H1 (cell line): Measurements from ENCODE around the gene GALNT2. TPM values are rescaled to one million over a fixed set of nuclear protein-coding genes. Genes with fewer than 3 reads are reported as not detected.

ENCODE experiments used
- CTCF ChIA-PET: fragments of 300-600 bp; sonication (Branson Sonifier 250); formaldehyde crosslinking; loops from one replicate; lab custom pipeline; 2021; ENCODE audit not compliant: partially characterized antibody; lab: Charles Lee
- POLR2A ChIA-PET: fragments of 300-600 bp; sonication (Branson Sonifier 250); formaldehyde crosslinking; loops from one replicate; lab custom pipeline; 2021; ENCODE audit warnings: inconsistent platforms; ENCODE audit not compliant: partially characterized antibody; lab: Charles Lee
- DNase-seq, 2 experiments: peaks; one replicate each; pipeline versions ENCODE4 v3.0.0 to v3.0.0-alpha.2; 2010 to 2022; ENCODE audit warnings: low spot score in 2 of 2, low read depth in 1 of 2, mixed read lengths in 1 of 2
- FAIRE-seq: peaks from 2 replicates; lab custom pipeline; 2011; peaks lifted over from hg19 to GRCh38; lab: Jason Lieb, UNC
- H2AFZ ChIP-seq: 2 replicates; pipeline ENCODE4 v1.8.1; 2012; ENCODE audit warnings: low read length, inconsistent platforms
- H2AK5ac ChIP-seq: 2 replicates; pipeline ENCODE4 v1.6.1; 2013; ENCODE audit warnings: low read depth, low read length
- H2BK120ac ChIP-seq: replicated peaks from 2 replicates; pipeline ENCODE3; 2013; ENCODE audit warnings: low read depth, low read length, inconsistent platforms
- H2BK12ac ChIP-seq: 2 replicates; pipeline ENCODE4 v1.6.1; 2013; ENCODE audit warnings: low read depth, low read length
- H2BK15ac ChIP-seq: 2 replicates; pipeline ENCODE4 v1.6.1; 2013; ENCODE audit warnings: low read length
- H2BK20ac ChIP-seq: 2 replicates; pipeline ENCODE4 v1.6.1; 2013; ENCODE audit warnings: low read length
- H2BK5ac ChIP-seq: 2 replicates; pipeline ENCODE4 v1.6.1; 2013; ENCODE audit warnings: low read depth, low read length
- H3K14ac ChIP-seq: 2 replicates; pipeline ENCODE4 v1.6.1; 2013; ENCODE audit warnings: inconsistent platforms; ENCODE audit not compliant: insufficient read length
- H3K18ac ChIP-seq: 2 replicates; pipeline ENCODE4 v1.6.1; 2013; ENCODE audit warnings: low read length; ENCODE audit errors: extremely low read depth
- H3K23ac ChIP-seq: 2 replicates; pipeline ENCODE4 v1.6.1; 2013; ENCODE audit warnings: inconsistent platforms; ENCODE audit not compliant: insufficient read length
- H3K23me2 ChIP-seq: 2 replicates; pipeline ENCODE4 v1.6.1; 2013; ENCODE audit warnings: low read depth, low read length
- H3K27ac ChIP-seq: 2 replicates; pipeline ENCODE4 v1.6.1; 2011; ENCODE audit warnings: low read depth, low read length, inconsistent platforms
- H3K27me3 ChIP-seq, 4 experiments: replicated peaks in 1 of 4; 1 replicate in 1 of 4; 2 replicates in 3 of 4; pipeline versions ENCODE4 v1.6.1 to v1.8.1; 2011 to 2013; ENCODE audit warnings: low read length in 3 of 4, mild to moderate bottlenecking in 3 of 4, inconsistent platforms in 2 of 4, mixed read lengths in 2 of 4, moderate library complexity in 1 of 4; ENCODE audit not compliant: control insufficient read depth in 3 of 4, insufficient read depth in 3 of 4; ENCODE audit errors: extremely low read depth in 1 of 4
- H3K36me3 ChIP-seq, 4 experiments: 2 replicates each; pipeline versions ENCODE4 v1.6.1 to v1.8.1; 2011 to 2013; ENCODE audit warnings: mild to moderate bottlenecking in 4 of 4, low read length in 3 of 4, moderate library complexity in 2 of 4, control low read depth in 1 of 4, inconsistent platforms in 1 of 4; ENCODE audit not compliant: insufficient read depth in 4 of 4, control insufficient read depth in 2 of 4
- H3K4ac ChIP-seq: replicated peaks from 2 replicates; pipeline ENCODE3; 2013; ENCODE audit warnings: low read length, low read depth, mixed read lengths, inconsistent platforms; ENCODE audit not compliant: insufficient read length
- H3K4me1 ChIP-seq, 4 experiments: replicated peaks in 1 of 4; 1 replicate in 1 of 4; 2 replicates in 3 of 4; pipeline versions ENCODE4 v1.6.1 to v1.8.1; 2011 to 2013; ENCODE audit warnings: low read length in 3 of 4, inconsistent platforms in 2 of 4, mixed read lengths in 1 of 4; ENCODE audit not compliant: insufficient read depth in 4 of 4, control insufficient read depth in 3 of 4
- H3K4me2 ChIP-seq, 2 experiments: 2 replicates each; pipeline versions ENCODE4 v1.6.1 to v1.8.1; 2011 to 2013; ENCODE audit warnings: low read depth in 2 of 2, low read length in 2 of 2, control low read depth in 1 of 2, inconsistent platforms in 1 of 2, mild to moderate bottlenecking in 1 of 2; ENCODE audit not compliant: insufficient read depth in 1 of 2
- H3K4me3 ChIP-seq, 4 experiments: fragments of 200-600, 300-600 bp in 1 of 4; sonication (generic), shearing (Covaris generic), sonication (Bioruptor Twin) in 1 of 4; 2 replicates each; pipeline versions ENCODE4 v1.5.1 to v1.8.1; 2011 to 2016; ENCODE audit warnings: low read length in 4 of 4, low read depth in 3 of 4, control low read depth in 2 of 4, inconsistent platforms in 2 of 4, mild to moderate bottlenecking in 2 of 4, mixed read lengths in 1 of 4, moderate library complexity in 1 of 4; ENCODE audit not compliant: insufficient read depth in 2 of 4; ENCODE audit errors: extremely low read depth in 1 of 4
- H3K56ac ChIP-seq: replicated peaks from 2 replicates; pipeline ENCODE3; 2013; ENCODE audit warnings: low read depth, mild to moderate bottlenecking, mixed read lengths, low read length, inconsistent platforms; ENCODE audit not compliant: insufficient read length
- H3K79me1 ChIP-seq: 2 replicates; pipeline ENCODE4 v1.6.1; 2013; ENCODE audit warnings: low read depth, low read length, control low read depth
- H3K79me2 ChIP-seq, 2 experiments: 2 replicates each; pipeline versions ENCODE4 v1.6.1 to v1.8.1; 2012 to 2013; ENCODE audit warnings: low read length in 2 of 2, mild to moderate bottlenecking in 2 of 2, inconsistent platforms in 1 of 2; ENCODE audit not compliant: insufficient read depth in 2 of 2, control insufficient read depth in 1 of 2
- H3K9ac ChIP-seq, 4 experiments: replicated peaks in 1 of 4; 1 replicate in 1 of 4; 2 replicates in 3 of 4; pipeline versions ENCODE4 v1.6.1 to v1.8.1; 2011 to 2013; ENCODE audit warnings: low read depth in 3 of 4, low read length in 3 of 4, control low read depth in 2 of 4, mild to moderate bottlenecking in 2 of 4, moderate library complexity in 2 of 4, inconsistent platforms in 1 of 4; ENCODE audit errors: extremely low read depth in 1 of 4
- H3K9me3 ChIP-seq, 2 experiments: 2 replicates each; pipeline versions ENCODE4 v1.6.1 to v1.8.1; 2012 to 2013; ENCODE audit warnings: mild to moderate bottlenecking in 2 of 2, moderate library complexity in 2 of 2, control low read depth in 1 of 2, inconsistent platforms in 1 of 2, low read depth in 1 of 2, low read length in 1 of 2, mixed read lengths in 1 of 2; ENCODE audit not compliant: insufficient read depth in 2 of 2
- H4K20me1 ChIP-seq, 2 experiments: replicated peaks in 1 of 2; 2 replicates each; pipeline versions ENCODE3 to v1.8.1; 2011 to 2013; ENCODE audit warnings: inconsistent platforms in 2 of 2, low read length in 2 of 2, mild to moderate bottlenecking in 1 of 2; ENCODE audit not compliant: insufficient read depth in 2 of 2, control insufficient read depth in 1 of 2
- H4K5ac ChIP-seq: 2 replicates; pipeline ENCODE4 v1.6.1; 2013; ENCODE audit warnings: low read length, low read depth, mixed read lengths, inconsistent platforms; ENCODE audit not compliant: insufficient read length
- H4K8ac ChIP-seq: 2 replicates; pipeline ENCODE4 v1.8.0; 2013; ENCODE audit warnings: mild to moderate bottlenecking, moderate library complexity, low read length, inconsistent platforms; ENCODE audit not compliant: insufficient read depth; ENCODE audit errors: extremely low read depth
- H4K91ac ChIP-seq: replicated peaks from 2 replicates; pipeline ENCODE3; 2013; ENCODE audit warnings: low read length, mixed read lengths, inconsistent platforms; ENCODE audit not compliant: insufficient read length
- ASH2L ChIP-seq: fragments of 200-600, 300-600 bp; sonication (generic); IDR thresholded peaks from one replicate; pipeline ENCODE4 v1.7.1; 2017; ENCODE audit warnings: low read length
- CEBPB ChIP-seq: IDR thresholded peaks from 2 replicates; pipeline ENCODE4 v1.6.1; 2012; ENCODE audit warnings: low read depth, low read length
- CHD1 ChIP-seq: IDR thresholded peaks from 2 replicates; pipeline ENCODE4 v1.6.1; 2012; ENCODE audit warnings: low read depth, low read length, improper control_type of control experiment
- EGR1 ChIP-seq: IDR thresholded peaks from 2 replicates; pipeline ENCODE4 v1.6.1; 2011; ENCODE audit warnings: low read depth, low read length, borderline replicate concordance
- FOSL1 ChIP-seq: IDR thresholded peaks from 2 replicates; pipeline ENCODE4 v1.6.1; 2011; ENCODE audit warnings: mild to moderate bottlenecking, low read depth, low read length, moderate library complexity; ENCODE audit not compliant: insufficient read depth
- JUND ChIP-seq: IDR thresholded peaks from 2 replicates; pipeline ENCODE4 v1.6.1; 2011; ENCODE audit warnings: mild to moderate bottlenecking, improper control_type of control experiment, low read length
- RBBP5 ChIP-seq: IDR thresholded peaks from 2 replicates; pipeline ENCODE4 v1.7.1; 2012; ENCODE audit warnings: low read depth, mild to moderate bottlenecking, inconsistent platforms, low read length, moderate library complexity, borderline replicate concordance
- TAF1 ChIP-seq: IDR thresholded peaks from 2 replicates; pipeline ENCODE4 v1.6.1; 2011; ENCODE audit warnings: mild to moderate bottlenecking, low read depth, low read length
- YY1 ChIP-seq: IDR thresholded peaks from 2 replicates; pipeline ENCODE4 v1.6.1; 2011; ENCODE audit warnings: low read depth, mild to moderate bottlenecking, low read length
- WGBS, 2 experiments: shearing (Covaris generic) in 1 of 2; methylation state at CpG; one replicate each; pipeline versions ENCODE4 v1.1.6 to v1.1.7; 2013 to 2015; ENCODE audit warnings: low lambda C conversion rate in 2 of 2, mixed read lengths in 2 of 2, inconsistent platforms in 1 of 2, low coverage in 1 of 2, missing lambda C conversion rate in 1 of 2; ENCODE audit not compliant: insufficient replicate concordance in 2 of 2, insufficient coverage in 1 of 2, insufficient read length in 1 of 2; ENCODE audit errors: extremely low coverage in 1 of 2, missing lambda C conversion rate in 1 of 2; 5-methylcytosine and 5-hydroxymethylcytosine counted together
- polyA plus RNA-seq, 7 experiments: library from polyadenylated mRNA; depleted of rRNA in 3 of 7; stranded (reverse) in 5 of 7; unstranded in 2 of 7; fragments of >200 nt in 5 of 7; fragments of 200-250 nt in 2 of 7; gene quantifications; 1 replicate in 5 of 7; 2 replicates in 1 of 7; 4 replicates in 1 of 7; pipeline versions ENCODE4 v1.2.1 to v1.2.3, GENCODE V29; 2011 to 2013; ENCODE audit warnings: missing spikeins in 2 of 7, mixed read lengths in 2 of 7
- total RNA-seq: library from RNA; stranded (reverse); fragmentation: NEBNext Ultra II Directional; extraction: Animal tissue kit (Norgen Biotek cat#: 25700); gene quantifications from 2 replicates; pipeline ENCODE4 v1.2.1, GENCODE V29; 2021

Gene GALNT2
- total and polyA plus RNA-seq, 2 of the 8 experiments (the other 6 are each of a cell fraction or from before 2014, with no cell fraction given) = 34.5 to 75.3 TPM

- no peak overlapping the region for H4K91ac ChIP-seq
- no peaks in the 10 kb centered on the region for H3K9me3 ChIP-seq
- H3K56ac ChIP-seq = no peak overlapping the region
- 0 out of 2 replicates have a peak, but pooled peaks cover 2% of the 10 kb centered on the region for H3K23me2 ChIP-seq
- no peak overlapping the region for H2AK5ac ChIP-seq
- H3K4me2 ChIP-seq = no peak overlapping the region
- FAIRE-seq = no peak
- ChIA-PET CTCF (interaction anchor here (1.0 to 1.2 kb wide), 3 partner anchors 21 to 480 kb away, joined by 3 to 6 read pairs (median 3); no protein-coding TSS in a partner anchor), POLR2A (no interaction called here)
- no peak overlapping the region for H2AFZ ChIP-seq
- H2BK20ac ChIP-seq = no peak overlapping the region
- H2BK5ac ChIP-seq = no peak overlapping the region
- H3K18ac ChIP-seq = no peak overlapping the region
- peaks cover 0 to 71% of the 10 kb centered on the region in 2 experiments; a peak in 2 of 4 replicates for H3K79me2 ChIP-seq
- DNase-seq = no peak
- no peak overlapping the region for H4K5ac ChIP-seq
- H3K27me3 ChIP-seq = no peaks in the 10 kb centered on the region
- no peak overlapping the region for H4K8ac ChIP-seq
- no peak overlapping the region for H2BK120ac ChIP-seq
- peaks cover 1 to 13% of the 10 kb centered on the region in 2 experiments for H4K20me1 ChIP-seq
- no peak overlapping the region for H3K23ac ChIP-seq
- H3K14ac ChIP-seq = no peak overlapping the region
- H3K4me3 ChIP-seq = no peak overlapping the region
- peaks cover 0 to 18% (median 11%) of the 10 kb centered on the region in 4 experiments; a peak in 4 of 7 replicates for H3K4me1 ChIP-seq
- WGBS, 2 experiments = 90% methylated on average over 8 of the region's 8 CpGs; no CpG with 5 or more reads in 1 of the 2 experiments
- no peak overlapping the region for H3K27ac ChIP-seq
- H3K4ac ChIP-seq = no peak overlapping the region
- peaks cover 16% of the 10 kb centered on the region for H3K79me1 ChIP-seq
- H2BK15ac ChIP-seq = no peak overlapping the region
- H2BK12ac ChIP-seq = no peak overlapping the region
- no peak overlapping the region for H3K9ac ChIP-seq
- H3K36me3 ChIP-seq = no peaks in the 10 kb centered on the region
- no peak for TF ChIP-seq CEBPB
- TF ChIP-seq JUND = no peak
- TF ChIP-seq FOSL1 = no peak
- TF ChIP-seq YY1 = no peak
- TF ChIP-seq CHD1 = no peak
- no peak for TF ChIP-seq ASH2L
- no peak for TF ChIP-seq RBBP5
- no peak for TF ChIP-seq EGR1
- TF ChIP-seq TAF1 = no peak
Measured at GRCh38 chr1:230141021-230141648, 74.1 kb downstream of the GALNT2 start.
